OCI-LY7 (cell line): ENCODE results near the gene ANAPC5.

Source experiments
- CTCF ChIP-seq: fragments of 200-600 bp; sonication (generic); conservative IDR thresholded peaks from 2 replicates; pipeline ENCODE4 v1.5.1; 2014; ENCODE audit warnings: mild to moderate bottlenecking, antibody characterized with exemption, low read length, moderate library complexity, mixed read lengths
- EZH2phosphoT487 ChIP-seq: fragments of 200-600 bp; sonication (generic); IDR thresholded peaks from 2 replicates; pipeline ENCODE4 v1.6.1; 2018; ENCODE audit warnings: low read depth, borderline replicate concordance, mild to moderate bottlenecking, mixed run types, antibody characterized with exemption, low read length, moderate library complexity, mixed read lengths

GRCh38 chr12:121259074-121259473 lies 93.1 kb downstream of the ANAPC5 start:
- TF ChIP-seq CTCF: no peak
- TF ChIP-seq EZH2phosphoT487: no peak
